ENCODE results near the gene B4GALT5.

The B4GALT5 gene

DNA sequence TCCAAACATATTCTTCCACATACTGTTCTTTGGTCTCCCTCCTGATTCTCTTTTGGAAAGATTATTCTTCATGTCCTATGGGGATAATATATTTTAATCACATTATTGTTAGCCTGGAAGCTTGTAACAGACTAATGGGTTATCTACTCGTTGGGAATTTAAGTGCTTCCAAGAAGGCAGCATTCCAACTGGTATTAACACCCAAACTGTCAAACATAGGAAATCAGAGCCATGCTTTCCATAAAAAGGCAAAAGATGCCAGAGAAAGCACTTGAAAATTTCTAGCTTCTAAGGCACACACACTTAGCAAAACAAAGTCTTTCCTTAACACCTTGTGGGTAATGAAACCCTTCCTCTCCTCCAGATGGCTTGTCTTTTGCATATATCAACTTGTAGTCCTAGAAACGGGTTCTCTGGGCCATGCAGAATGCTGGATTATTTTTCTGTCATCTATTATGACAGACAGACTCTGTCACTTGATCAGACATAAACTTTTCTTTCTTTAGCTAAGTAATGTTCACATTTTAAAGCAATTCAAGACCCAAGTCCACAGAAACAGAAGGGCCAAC, 41.5 kb downstream of the B4GALT5 start:
- TF ChIP-seq FOXP2 (optimal IDR thresholded peaks at IDR 0.05; ENCODE audit: borderline replicate concordance, extremely low read depth, extremely low read length, insufficient read depth) (no peak), SIN3A (IDR thresholded peaks at IDR 0.05; ENCODE audit: borderline replicate concordance, insufficient read depth, low read length) (no peak), TAF1 (IDR thresholded peaks at IDR 0.05; ENCODE audit: borderline replicate concordance, insufficient read depth, low read length) (no peak), POLR2AphosphoS5 (IDR thresholded peaks at IDR 0.05; ENCODE audit: low read depth, low read length) (no peak)
- TF ChIP-seq, protein P1, sequence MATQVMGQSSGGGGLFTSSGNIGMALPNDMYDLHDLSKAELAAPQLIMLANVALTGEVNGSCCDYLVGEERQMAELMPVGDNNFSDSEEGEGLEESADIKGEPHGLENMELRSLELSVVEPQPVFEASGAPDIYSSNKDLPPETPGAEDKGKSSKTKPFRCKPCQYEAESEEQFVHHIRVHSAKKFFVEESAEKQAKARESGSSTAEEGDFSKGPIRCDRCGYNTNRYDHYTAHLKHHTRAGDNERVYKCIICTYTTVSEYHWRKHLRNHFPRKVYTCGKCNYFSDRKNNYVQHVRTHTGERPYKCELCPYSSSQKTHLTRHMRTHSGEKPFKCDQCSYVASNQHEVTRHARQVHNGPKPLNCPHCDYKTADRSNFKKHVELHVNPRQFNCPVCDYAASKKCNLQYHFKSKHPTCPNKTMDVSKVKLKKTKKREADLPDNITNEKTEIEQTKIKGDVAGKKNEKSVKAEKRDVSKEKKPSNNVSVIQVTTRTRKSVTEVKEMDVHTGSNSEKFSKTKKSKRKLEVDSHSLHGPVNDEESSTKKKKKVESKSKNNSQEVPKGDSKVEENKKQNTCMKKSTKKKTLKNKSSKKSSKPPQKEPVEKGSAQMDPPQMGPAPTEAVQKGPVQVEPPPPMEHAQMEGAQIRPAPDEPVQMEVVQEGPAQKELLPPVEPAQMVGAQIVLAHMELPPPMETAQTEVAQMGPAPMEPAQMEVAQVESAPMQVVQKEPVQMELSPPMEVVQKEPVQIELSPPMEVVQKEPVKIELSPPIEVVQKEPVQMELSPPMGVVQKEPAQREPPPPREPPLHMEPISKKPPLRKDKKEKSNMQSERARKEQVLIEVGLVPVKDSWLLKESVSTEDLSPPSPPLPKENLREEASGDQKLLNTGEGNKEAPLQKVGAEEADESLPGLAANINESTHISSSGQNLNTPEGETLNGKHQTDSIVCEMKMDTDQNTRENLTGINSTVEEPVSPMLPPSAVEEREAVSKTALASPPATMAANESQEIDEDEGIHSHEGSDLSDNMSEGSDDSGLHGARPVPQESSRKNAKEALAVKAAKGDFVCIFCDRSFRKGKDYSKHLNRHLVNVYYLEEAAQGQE (IDR thresholded peaks at IDR 0.05; ENCODE audit: insufficient read depth in 1 of 2, low read depth in 2 of 2, low read length in 2 of 2), result no peak

DNA sequence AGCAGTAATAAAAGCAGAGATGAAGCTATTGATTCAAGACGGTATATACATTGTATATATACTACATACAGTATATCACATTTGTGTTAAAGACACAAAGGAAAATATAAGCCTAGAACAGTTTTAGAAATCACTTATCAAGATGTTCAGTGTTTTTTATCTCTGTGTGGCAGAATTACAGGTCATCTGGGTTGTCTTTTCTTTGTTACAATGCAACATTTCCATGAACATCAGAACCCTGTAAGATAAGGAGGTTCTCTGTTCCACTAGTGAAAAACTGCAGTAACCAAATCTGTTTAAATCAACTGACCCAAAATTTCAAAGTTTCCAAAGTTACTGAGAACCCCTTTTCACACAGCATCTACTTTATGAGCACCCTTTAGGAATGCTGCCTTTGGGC, 42.2 kb downstream of the B4GALT5 start:
- no peak for TF ChIP-seq POLR2AphosphoS5 (IDR thresholded peaks at IDR 0.05; ENCODE audit: low read depth, low read length)
- no peak for TF ChIP-seq FOXP2 (optimal IDR thresholded peaks at IDR 0.05; ENCODE audit: borderline replicate concordance, extremely low read depth, extremely low read length, insufficient read depth)
- TF ChIP-seq, protein P1 (IDR thresholded peaks at IDR 0.05; ENCODE audit: insufficient read depth in 1 of 2, low read depth in 2 of 2, low read length in 2 of 2), result no peak

DNA sequence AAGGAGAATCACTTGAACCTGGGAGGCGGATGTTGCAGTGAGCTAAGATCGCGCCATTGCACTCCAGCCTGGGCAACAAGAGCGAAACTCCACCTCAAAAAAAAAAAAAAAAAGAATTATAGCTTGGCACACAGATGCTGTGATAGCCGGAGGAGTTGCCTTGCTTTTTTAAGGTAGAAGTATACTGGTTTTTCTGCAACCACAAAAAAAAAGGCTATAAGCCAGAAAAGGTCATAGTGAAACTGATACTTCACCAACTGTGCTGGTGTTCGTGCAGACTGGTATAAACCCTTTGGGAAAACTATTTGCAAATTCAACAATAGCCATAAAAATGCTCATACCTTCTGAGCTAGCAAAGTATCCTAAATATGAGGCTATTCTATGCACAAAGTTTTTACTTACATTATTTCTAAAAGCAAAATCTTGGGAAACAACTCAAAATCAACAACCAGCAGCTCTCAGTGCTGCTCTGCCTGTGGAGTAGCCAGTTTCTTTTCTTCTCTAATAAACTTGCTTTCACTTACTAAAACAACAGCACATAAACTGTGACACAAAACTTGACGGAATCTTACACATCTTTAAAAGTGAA, 44.0 kb downstream of the B4GALT5 start:
- TF ChIP-seq TAF1 (IDR thresholded peaks at IDR 0.05; ENCODE audit: borderline replicate concordance, insufficient read depth, low read length) (no peak), SIN3A (IDR thresholded peaks at IDR 0.05; ENCODE audit: borderline replicate concordance, insufficient read depth, low read length) (no peak), POLR2AphosphoS5 (IDR thresholded peaks at IDR 0.05; ENCODE audit: low read depth, low read length) (no peak), FOXP2 (optimal IDR thresholded peaks at IDR 0.05; ENCODE audit: borderline replicate concordance, extremely low read depth, extremely low read length, insufficient read depth) (no peak)
- TF ChIP-seq, protein P1 (IDR thresholded peaks at IDR 0.05; ENCODE audit: insufficient read depth in 1 of 2, low read depth in 2 of 2, low read length in 2 of 2), result no peak

DNA sequence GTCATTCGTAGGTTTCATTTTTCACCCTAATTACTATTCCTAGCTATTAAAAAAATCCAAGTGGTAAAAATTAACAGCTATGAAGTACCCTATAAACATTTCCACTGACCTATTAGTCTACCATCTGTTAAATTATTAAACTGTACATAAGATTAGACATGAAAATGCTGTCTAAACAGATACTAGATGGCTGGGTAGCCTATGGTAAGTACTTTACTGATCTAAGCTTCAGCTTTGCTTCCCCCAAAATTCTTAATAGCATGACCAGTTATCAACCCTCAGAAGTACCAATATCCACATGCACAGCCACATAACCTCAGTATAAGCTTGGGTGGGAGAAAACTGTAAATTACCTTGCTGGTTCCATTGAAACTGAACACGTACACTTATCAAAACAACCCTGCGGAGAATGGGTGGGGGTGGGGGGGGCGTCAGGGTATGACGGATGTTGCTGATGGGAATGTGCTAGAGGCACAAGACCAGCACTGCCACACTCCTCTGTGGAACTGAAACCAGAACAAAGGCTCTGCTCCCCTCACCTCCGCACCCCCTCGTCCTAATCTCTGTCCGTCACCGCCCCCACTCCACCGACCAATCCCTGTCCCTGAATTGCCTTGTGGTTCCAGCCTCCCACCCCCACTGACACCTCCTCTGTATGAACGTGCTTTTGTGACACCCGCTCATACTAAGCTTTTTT, 45.3 kb downstream of the B4GALT5 start:
- TF ChIP-seq SIN3A (IDR thresholded peaks at IDR 0.05; ENCODE audit: borderline replicate concordance, insufficient read depth, low read length) (no peak), TAF1 (IDR thresholded peaks at IDR 0.05; ENCODE audit: borderline replicate concordance, insufficient read depth, low read length) (no peak), FOXP2 (optimal IDR thresholded peaks at IDR 0.05; ENCODE audit: borderline replicate concordance, extremely low read depth, extremely low read length, insufficient read depth) (no peak), POLR2AphosphoS5 (IDR thresholded peaks at IDR 0.05; ENCODE audit: low read depth, low read length) (no peak)
- TF ChIP-seq, protein P1 (IDR thresholded peaks at IDR 0.05; ENCODE audit: insufficient read depth in 1 of 2, low read depth in 2 of 2, low read length in 2 of 2), result no peak

All from PFSK-1 (cell line).